PC-9 (cell line): ENCODE data around the gene FGF11.

ENCODE experiments used
- CTCF ChIP-seq: fragments of 200-600 bp; sonication (generic); conservative IDR thresholded peaks from 2 replicates; pipeline ENCODE4 v1.6.1; 2017; ENCODE audit warnings: mixed run types, antibody characterized with exemption, mild to moderate bottlenecking, moderate library complexity
- EZH2 ChIP-seq: fragments of 200-600 bp; sonication (generic); IDR thresholded peaks from 2 replicates; pipeline ENCODE4 v1.8.0; 2017; ENCODE audit warnings: antibody characterized with exemption, low read depth

- TF ChIP-seq CTCF (no peak), EZH2 (no peak)
These were observed 24.1 kb downstream of the FGF11 start for GRCh38 chr17:7463372-7463846.
